Measurements from ENCODE around the gene HOXA1. TPM values are rescaled to one million over a fixed set of nuclear protein-coding genes. Genes with fewer than 3 reads are reported as not detected.

Gene HOXA1
- polyA plus RNA-seq, 2 donors: 1.5 to 2.1 TPM

DNA sequence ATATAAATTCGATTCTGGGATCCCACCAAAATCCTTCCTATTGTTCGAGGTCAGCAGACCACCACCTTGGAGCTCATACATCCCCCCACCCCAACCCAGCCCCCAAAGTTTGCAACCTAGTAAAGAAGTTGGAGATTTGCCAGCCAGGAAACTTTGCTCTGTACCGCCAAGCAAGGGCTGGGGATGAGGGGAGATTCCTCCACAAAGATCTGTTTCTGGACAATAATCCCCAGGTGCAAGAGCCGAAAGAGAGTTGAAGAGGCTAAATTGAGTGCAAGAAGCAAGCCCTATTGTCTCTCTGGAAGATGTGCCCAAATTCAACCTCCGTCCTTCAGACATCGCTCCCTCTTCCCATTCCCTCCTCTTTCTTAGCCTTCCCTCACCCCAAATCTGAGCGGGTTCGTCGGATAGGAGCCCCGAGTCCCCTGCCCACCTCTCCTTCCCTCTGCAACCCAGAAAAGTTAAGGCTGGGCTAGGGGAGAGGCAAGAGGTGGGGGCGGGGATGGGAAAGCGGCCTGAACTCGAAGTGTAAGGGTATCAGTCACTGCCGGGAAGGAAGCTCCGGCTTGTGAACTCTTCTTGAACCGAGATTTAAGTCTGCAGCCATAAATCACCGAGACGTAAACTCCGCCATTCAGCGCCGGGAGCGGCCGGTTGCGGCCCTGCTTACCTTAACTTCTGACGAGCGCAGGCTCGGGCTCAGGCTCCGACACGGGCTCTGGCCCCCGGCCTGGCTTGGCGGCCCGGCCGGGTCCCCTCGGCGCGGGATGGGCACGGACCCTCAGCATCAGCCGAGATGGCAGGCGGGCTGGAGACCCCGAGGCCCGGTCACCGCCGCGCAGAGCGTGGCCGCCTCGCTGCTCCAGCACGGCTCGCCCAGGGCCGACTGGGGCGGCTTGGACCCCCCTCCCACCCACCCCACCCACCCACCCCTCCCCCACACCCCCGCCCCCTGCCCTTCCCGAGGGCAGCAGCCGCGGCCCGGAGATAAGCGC is 17.5 kb upstream of the HOXA1 start:
- WGBS, 2 donors: 20 to 23% methylated on average over 39 to 57 of the region's 57 CpGs
- Histone ChIP-seq H3K27me3 (ENCODE audit: control insufficient read depth in 1 of 2, insufficient read depth in 2 of 2, low read length in 2 of 2) (no peaks in the 10 kb centered on the region), H3K4me3 (ENCODE audit: low read depth in 1 of 2, low read length in 2 of 2) (peak overlapping the region; percentile 72 to 77), H3K9me3 (ENCODE audit: control insufficient read depth in 2 of 2, insufficient read depth in 1 of 2, low read depth in 1 of 2, low read length in 1 of 2) (no peaks in the 10 kb centered on the region), H3K36me3 (ENCODE audit: control insufficient read depth in 2 of 2, insufficient read depth in 2 of 2, low read length in 1 of 2) (no peaks in the 10 kb centered on the region), H3K27ac (ENCODE audit: low read depth in 2 of 2, low read length in 1 of 2) (peak overlapping the region; percentile 99), H3K4me1 (ENCODE audit: control insufficient read depth in 2 of 2, insufficient read depth in 2 of 2, low read length in 1 of 2) (peaks cover 0 to 8% of the 10 kb centered on the region in 2 donors)

DNA sequence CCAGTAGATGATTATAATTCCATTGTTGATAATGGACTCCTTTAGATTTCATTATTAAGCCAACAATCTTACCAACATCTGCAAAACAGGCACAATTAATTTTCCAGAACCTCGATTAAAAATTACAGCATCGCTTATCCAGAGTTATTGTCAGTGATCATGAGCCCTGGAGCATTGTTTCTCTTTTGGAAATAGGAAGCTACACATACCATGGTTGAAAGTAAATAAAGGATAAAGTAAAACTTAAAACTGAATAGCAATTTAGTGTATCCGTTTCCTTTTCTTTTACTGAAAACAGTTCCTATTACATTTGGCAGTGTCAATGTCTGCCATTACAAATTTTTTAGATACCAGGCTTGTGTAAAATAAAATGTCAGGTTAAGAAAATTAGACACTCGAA is 16.6 kb upstream of the HOXA1 start:
- Histone ChIP-seq H3K27ac (ENCODE audit: low read depth in 2 of 2, low read length in 1 of 2) (peak overlapping the region in 1 of 2 donors; percentile 26), H3K27me3 (ENCODE audit: control insufficient read depth in 1 of 2, insufficient read depth in 2 of 2, low read length in 2 of 2) (no peaks in the 10 kb centered on the region), H3K4me3 (ENCODE audit: low read depth in 1 of 2, low read length in 2 of 2) (peak overlapping the region in 1 of 2 donors; percentile 77), H3K36me3 (ENCODE audit: control insufficient read depth in 2 of 2, insufficient read depth in 2 of 2, low read length in 1 of 2) (no peaks in the 10 kb centered on the region), H3K9me3 (ENCODE audit: control insufficient read depth in 2 of 2, insufficient read depth in 1 of 2, low read depth in 1 of 2, low read length in 1 of 2) (no peaks in the 10 kb centered on the region), H3K4me1 (ENCODE audit: control insufficient read depth in 2 of 2, insufficient read depth in 2 of 2, low read length in 1 of 2) (peaks cover 0 to 8% of the 10 kb centered on the region in 2 donors)
- 20 to 31% methylated on average over 4 of the region's 4 CpGs for WGBS, 2 donors

- 12 to 34% methylated on average over 4 of the region's 4 CpGs for WGBS, 2 donors
- peak overlapping the region; percentile 96 to 97 for H3K27ac ChIP-seq (ENCODE audit: low read depth in 2 of 2, low read length in 1 of 2)
- peak overlapping the region in 1 of 2 donors; percentile 24 for H3K4me3 ChIP-seq (ENCODE audit: low read depth in 1 of 2, low read length in 2 of 2)
- H3K27me3 ChIP-seq (ENCODE audit: control insufficient read depth in 1 of 2, insufficient read depth in 2 of 2, low read length in 2 of 2): no peaks in the 10 kb centered on the region
- H3K36me3 ChIP-seq (ENCODE audit: control insufficient read depth in 2 of 2, insufficient read depth in 2 of 2, low read length in 1 of 2): no peaks in the 10 kb centered on the region
- H3K4me1 ChIP-seq (ENCODE audit: control insufficient read depth in 2 of 2, insufficient read depth in 2 of 2, low read length in 1 of 2): peaks cover 0 to 8% of the 10 kb centered on the region in 2 donors
- H3K9me3 ChIP-seq (ENCODE audit: control insufficient read depth in 2 of 2, insufficient read depth in 1 of 2, low read depth in 1 of 2, low read length in 1 of 2): no peaks in the 10 kb centered on the region
Measured at GRCh38 chr7:27111751-27112277, 16.0 kb upstream of the HOXA1 start.

DNA sequence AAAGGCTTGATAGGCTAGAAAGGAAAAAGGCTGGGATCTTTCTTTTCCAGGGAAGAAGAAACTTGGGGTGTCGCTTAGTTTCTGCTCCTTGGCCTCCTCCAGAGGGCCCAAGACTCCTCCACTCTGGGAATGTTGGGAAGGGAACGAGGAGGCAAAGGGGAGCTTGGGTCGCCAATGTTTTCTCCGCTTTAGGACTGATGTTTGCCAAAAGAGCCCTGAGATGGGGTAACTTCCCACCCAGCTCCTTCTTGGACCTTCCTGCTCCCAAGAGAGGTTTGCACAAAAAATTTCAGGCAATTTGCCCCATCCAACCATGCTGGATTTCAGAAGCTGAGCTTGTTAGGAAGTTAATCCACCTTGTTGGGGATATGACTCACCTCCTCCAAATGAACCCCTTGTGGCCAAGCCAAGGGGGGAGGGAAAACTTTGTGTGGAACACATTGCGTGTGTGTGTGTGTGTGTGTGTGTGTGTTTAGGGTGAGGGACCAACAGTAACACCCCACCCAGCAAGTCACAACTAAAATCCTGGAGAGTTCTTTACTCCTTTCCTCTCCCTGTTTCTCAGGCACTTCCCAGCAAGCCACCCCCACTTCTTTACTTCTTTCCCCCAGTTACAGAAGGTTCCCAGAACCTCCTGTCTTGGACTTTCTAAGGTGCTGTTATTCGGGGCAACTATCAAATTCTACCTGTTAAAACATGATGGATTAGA is 15.4 kb upstream of the HOXA1 start:
- 18 to 34% methylated on average over 6 of the region's 6 CpGs for WGBS, 2 donors
- Histone ChIP-seq H3K27me3 (ENCODE audit: control insufficient read depth in 1 of 2, insufficient read depth in 2 of 2, low read length in 2 of 2) (no peaks in the 10 kb centered on the region), H3K9me3 (ENCODE audit: control insufficient read depth in 2 of 2, insufficient read depth in 1 of 2, low read depth in 1 of 2, low read length in 1 of 2) (no peaks in the 10 kb centered on the region), H3K27ac (ENCODE audit: low read depth in 2 of 2, low read length in 1 of 2) (peak overlapping the region; percentile 96 to 97), H3K36me3 (ENCODE audit: control insufficient read depth in 2 of 2, insufficient read depth in 2 of 2, low read length in 1 of 2) (no peaks in the 10 kb centered on the region), H3K4me1 (ENCODE audit: control insufficient read depth in 2 of 2, insufficient read depth in 2 of 2, low read length in 1 of 2) (peaks cover 0 to 8% of the 10 kb centered on the region in 2 donors), H3K4me3 (ENCODE audit: low read depth in 1 of 2, low read length in 2 of 2) (peak overlapping the region in 1 of 2 donors; percentile 44)

DNA sequence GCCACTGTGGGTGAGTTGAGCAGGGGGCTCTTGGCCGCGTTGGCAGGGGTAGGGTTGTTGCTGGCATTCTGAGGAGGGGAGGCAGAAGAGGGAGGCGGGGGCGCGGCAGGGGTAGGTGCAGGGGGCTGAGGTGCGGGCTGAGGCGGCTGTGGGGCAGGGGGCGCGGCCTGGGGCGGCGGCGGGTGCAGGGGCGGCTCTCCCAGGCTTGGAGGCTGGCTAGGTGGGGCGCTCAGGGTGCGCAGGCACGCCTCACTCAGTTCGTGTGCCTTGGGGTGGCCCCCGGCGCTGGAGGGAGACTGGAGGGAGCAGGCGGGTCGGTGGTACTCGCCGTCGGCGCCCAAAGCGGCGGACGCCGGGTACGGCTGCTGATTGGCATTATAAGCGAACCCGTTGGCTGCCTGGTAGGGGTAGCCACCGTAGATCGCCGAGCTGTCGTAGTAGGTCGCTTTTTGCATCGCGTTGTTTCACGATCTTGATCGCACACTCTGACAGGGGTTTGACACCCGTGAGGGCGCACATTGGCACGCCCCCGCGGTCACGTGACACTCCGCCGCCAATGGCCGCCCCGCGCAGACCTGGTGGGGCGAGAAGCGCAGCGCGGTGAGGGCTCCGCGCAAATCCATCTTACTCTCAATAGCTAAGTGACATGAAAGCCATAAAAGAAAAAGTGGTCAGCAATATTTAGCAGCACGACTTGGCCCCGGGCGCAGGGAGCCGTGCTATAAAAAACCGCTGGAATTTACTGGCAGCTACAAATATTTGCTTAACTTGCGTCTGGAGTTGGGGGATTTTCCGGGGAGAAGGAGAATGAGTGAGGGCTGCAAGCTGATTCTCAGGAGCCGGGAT is 14.6 kb upstream of the HOXA1 start:
- no peaks in the 10 kb centered on the region for H3K27me3 ChIP-seq (ENCODE audit: control insufficient read depth in 1 of 2, insufficient read depth in 2 of 2, low read length in 2 of 2)
- H3K4me3 ChIP-seq (ENCODE audit: low read depth in 1 of 2, low read length in 2 of 2): peak overlapping the region; percentile 35 to 44
- WGBS, 2 donors: 32% methylated on average over 53 to 66 of the region's 66 CpGs
- no peaks in the 10 kb centered on the region for H3K9me3 ChIP-seq (ENCODE audit: control insufficient read depth in 2 of 2, insufficient read depth in 1 of 2, low read depth in 1 of 2, low read length in 1 of 2)
- peaks cover 0 to 8% of the 10 kb centered on the region in 2 donors for H3K4me1 ChIP-seq (ENCODE audit: control insufficient read depth in 2 of 2, insufficient read depth in 2 of 2, low read length in 1 of 2)
- H3K27ac ChIP-seq (ENCODE audit: low read depth in 2 of 2, low read length in 1 of 2): peak overlapping the region; percentile 96 to 97
- no peaks in the 10 kb centered on the region for H3K36me3 ChIP-seq (ENCODE audit: control insufficient read depth in 2 of 2, insufficient read depth in 2 of 2, low read length in 1 of 2)

DNA sequence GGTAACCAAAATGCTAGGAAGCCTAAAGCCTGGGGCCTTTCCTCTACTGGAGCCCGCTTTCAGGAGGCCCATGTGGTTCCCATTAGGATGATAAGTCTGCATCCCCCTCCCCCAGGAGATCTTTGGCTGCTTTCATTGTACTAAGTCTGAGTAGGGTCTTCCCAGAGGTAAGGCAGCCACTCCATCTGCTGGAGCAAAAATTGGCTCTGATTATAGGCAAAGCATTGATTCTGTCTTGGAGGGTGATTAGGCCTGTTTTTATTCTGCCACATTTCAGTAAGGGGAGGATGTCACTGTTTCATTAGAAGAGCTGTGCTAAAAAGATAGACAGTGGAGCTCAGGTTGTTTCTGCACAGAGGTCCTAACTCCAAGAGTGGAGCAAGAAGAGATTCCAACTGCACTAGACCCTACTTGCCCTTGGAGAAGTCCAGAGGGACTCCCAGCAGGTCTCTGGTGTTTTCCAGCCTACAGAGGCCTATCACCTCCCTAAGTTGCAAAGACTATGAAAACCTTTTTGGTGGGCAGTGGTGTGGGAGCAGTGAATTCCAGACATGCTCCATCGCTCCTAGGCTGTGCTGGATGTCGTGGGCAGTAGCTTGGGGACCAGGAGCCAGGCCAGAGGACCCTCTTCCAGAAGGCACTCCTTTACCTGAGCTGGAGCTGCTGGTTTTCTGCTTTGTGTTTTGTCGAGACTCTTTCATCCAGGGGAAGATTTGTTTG is 13.8 kb upstream of the HOXA1 start:
- peak overlapping the region; percentile 96 to 97 for H3K27ac ChIP-seq (ENCODE audit: low read depth in 2 of 2, low read length in 1 of 2)
- H3K36me3 ChIP-seq (ENCODE audit: control insufficient read depth in 2 of 2, insufficient read depth in 2 of 2, low read length in 1 of 2): no peaks in the 10 kb centered on the region
- no peaks in the 10 kb centered on the region for H3K9me3 ChIP-seq (ENCODE audit: control insufficient read depth in 2 of 2, insufficient read depth in 1 of 2, low read depth in 1 of 2, low read length in 1 of 2)
- peaks cover 0 to 10% of the 10 kb centered on the region in 2 donors for H3K4me1 ChIP-seq (ENCODE audit: control insufficient read depth in 2 of 2, insufficient read depth in 2 of 2, low read length in 1 of 2)
- no peaks in the 10 kb centered on the region for H3K27me3 ChIP-seq (ENCODE audit: control insufficient read depth in 1 of 2, insufficient read depth in 2 of 2, low read length in 2 of 2)
- 61 to 73% methylated on average over 4 of the region's 4 CpGs for WGBS, 2 donors
- H3K4me3 ChIP-seq (ENCODE audit: low read depth in 1 of 2, low read length in 2 of 2): peak overlapping the region in 1 of 2 donors; percentile 44

- Histone ChIP-seq H3K27me3 (ENCODE audit: control insufficient read depth in 1 of 2, insufficient read depth in 2 of 2, low read length in 2 of 2) (no peaks in the 10 kb centered on the region), H3K27ac (ENCODE audit: low read depth in 2 of 2, low read length in 1 of 2) (peak overlapping the region; percentile 96 to 97), H3K9me3 (ENCODE audit: control insufficient read depth in 2 of 2, insufficient read depth in 1 of 2, low read depth in 1 of 2, low read length in 1 of 2) (no peaks in the 10 kb centered on the region), H3K36me3 (ENCODE audit: control insufficient read depth in 2 of 2, insufficient read depth in 2 of 2, low read length in 1 of 2) (no peaks in the 10 kb centered on the region), H3K4me3 (ENCODE audit: low read depth in 1 of 2, low read length in 2 of 2) (peak overlapping the region; percentile 44), H3K4me1 (ENCODE audit: control insufficient read depth in 2 of 2, insufficient read depth in 2 of 2, low read length in 1 of 2) (peaks cover 0 to 10% of the 10 kb centered on the region in 2 donors)
- 22 to 38% methylated on average over 41 of the region's 41 CpGs for WGBS, 2 donors
Measured at GRCh38 chr7:27108390-27109127, 12.8 kb upstream of the HOXA1 start.

All from esophagus (tissue), 2 donors.